ENCODE results near the gene ZDHHC7. TPM values are rescaled to one million over a fixed set of nuclear protein-coding genes. Genes with fewer than 3 reads are reported as not detected.
A peak's percentile ranks its signal among the peaks of the same experiment; 100 is the strongest.

The ZDHHC7 gene
- total and polyA plus RNA-seq, 9 of the 15 experiments (the other 6 are each of a cell fraction or from before 2014, with no cell fraction given): 1.7 to 49.7 (median 37.4) TPM

DNA sequence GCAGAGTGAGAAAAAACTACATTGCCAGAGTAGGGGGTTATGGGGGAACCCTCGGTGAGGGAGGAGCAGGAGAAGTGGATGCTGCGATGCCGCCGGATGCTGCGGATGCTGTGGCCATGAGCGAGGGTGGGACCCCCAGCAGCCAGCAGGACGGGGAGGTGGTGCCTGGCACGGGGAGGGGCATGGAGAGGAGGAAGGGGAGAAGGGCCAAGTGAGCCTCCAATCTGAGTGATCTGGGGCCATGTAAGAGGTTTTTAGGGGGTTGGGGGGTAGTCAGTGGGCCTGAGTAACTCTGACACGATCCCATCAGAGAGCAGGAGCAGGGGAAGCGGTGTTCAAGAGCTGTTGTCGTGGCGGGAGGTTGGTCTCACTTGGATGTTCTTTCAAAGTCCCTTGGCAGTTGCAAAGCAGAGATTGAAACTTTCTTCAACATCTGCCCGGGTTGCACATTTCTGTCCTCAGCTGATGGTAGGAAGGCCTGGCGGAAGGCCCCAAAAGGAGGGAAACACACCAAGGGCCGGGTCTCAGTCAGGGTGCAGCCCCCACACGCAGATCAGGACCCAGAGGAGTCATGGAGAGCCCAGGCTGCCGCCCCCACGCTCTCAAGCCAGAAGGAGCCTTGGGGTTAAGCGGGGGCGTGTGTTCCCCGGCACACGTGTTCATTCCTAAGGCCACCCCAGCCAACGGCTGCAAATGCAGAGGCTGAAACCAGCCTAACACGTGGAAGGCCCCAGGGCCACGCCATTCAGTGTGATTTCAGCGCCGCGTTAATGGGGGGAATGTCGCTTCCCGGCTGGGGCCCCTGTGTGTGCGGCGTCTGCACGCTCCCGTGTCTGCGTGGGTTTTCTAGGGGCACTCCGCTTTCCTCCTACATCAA, 81.7 kb downstream of the ZDHHC7 start (continued):
- TF ChIP-seq ZNF668 (CRISPR knock-in tag; IDR thresholded peaks at IDR 0.05): no peak
- no peak for TF ChIP-seq SAFB (IDR thresholded peaks at IDR 0.05; ENCODE audit: borderline replicate concordance, low read depth, low read length)
- no peak for TF ChIP-seq ZNF24 (IDR thresholded peaks at IDR 0.05)
- TF ChIP-seq EZH2 (IDR thresholded peaks at IDR 0.05; ENCODE audit: borderline replicate concordance, low read depth, low read length): no peak
- no peak for TF ChIP-seq ZNF133 (CRISPR knock-in tag; IDR thresholded peaks at IDR 0.05)
- no peak for TF ChIP-seq POU5F1 (IDR thresholded peaks at IDR 0.05; ENCODE audit: borderline replicate concordance, low read depth, low read length, partially characterized antibody)
- no peak for TF ChIP-seq MYBL2 (IDR thresholded peaks at IDR 0.05; ENCODE audit: low read depth)
- TF ChIP-seq MYBL2 (CRISPR knock-in tag; IDR thresholded peaks at IDR 0.05; ENCODE audit: borderline replicate concordance): peak; percentile 84; the same call in 1 of the 2 replicates
- peak; percentile 74 for TF ChIP-seq ZBTB1 (CRISPR knock-in tag; IDR thresholded peaks at IDR 0.05; ENCODE audit: borderline replicate concordance, low read depth)
- no peak for TF ChIP-seq ZNF174 (CRISPR knock-in tag; IDR thresholded peaks at IDR 0.05)
- TF ChIP-seq MIER1 (IDR thresholded peaks at IDR 0.05; ENCODE audit: low read depth): no peak
- no peak for TF ChIP-seq WHSC1 (IDR thresholded peaks at IDR 0.05; ENCODE audit: low read length)
- peak; percentile 18; the same call in 1 of the 2 replicates for TF ChIP-seq NR2C2 (CRISPR knock-in tag; IDR thresholded peaks at IDR 0.05)
- no peak for TF ChIP-seq NR2C2 (tag; IDR thresholded peaks at IDR 0.05)
- TF ChIP-seq, protein P1, sequence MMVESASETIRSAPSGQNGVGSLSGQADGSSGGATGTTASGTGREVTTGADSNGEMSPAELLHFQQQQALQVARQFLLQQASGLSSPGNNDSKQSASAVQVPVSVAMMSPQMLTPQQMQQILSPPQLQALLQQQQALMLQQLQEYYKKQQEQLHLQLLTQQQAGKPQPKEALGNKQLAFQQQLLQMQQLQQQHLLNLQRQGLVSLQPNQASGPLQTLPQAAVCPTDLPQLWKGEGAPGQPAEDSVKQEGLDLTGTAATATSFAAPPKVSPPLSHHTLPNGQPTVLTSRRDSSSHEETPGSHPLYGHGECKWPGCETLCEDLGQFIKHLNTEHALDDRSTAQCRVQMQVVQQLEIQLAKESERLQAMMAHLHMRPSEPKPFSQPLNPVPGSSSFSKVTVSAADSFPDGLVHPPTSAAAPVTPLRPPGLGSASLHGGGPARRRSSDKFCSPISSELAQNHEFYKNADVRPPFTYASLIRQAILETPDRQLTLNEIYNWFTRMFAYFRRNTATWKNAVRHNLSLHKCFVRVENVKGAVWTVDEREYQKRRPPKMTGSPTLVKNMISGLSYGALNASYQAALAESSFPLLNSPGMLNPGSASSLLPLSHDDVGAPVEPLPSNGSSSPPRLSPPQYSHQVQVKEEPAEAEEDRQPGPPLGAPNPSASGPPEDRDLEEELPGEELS (CRISPR knock-in tag; IDR thresholded peaks at IDR 0.05; ENCODE audit: borderline replicate concordance): peak; percentile 99
- no peak for TF ChIP-seq ZNF253 (CRISPR knock-in tag; conservative IDR thresholded peaks at IDR 0.05)
- TF ChIP-seq ESRRA (IDR thresholded peaks at IDR 0.05; ENCODE audit: borderline replicate concordance, low read depth): no peak
- TF ChIP-seq SP2 (IDR thresholded peaks at IDR 0.05; ENCODE audit: extremely low read depth, low read depth, low read length, poor library complexity, severe bottlenecking): no peak
- no peak for TF ChIP-seq ILF3 (IDR thresholded peaks at IDR 0.05; ENCODE audit: borderline replicate concordance)
- no peak for TF ChIP-seq PHB (CRISPR knock-in tag; IDR thresholded peaks at IDR 0.05)
- TF ChIP-seq ZNF57 (CRISPR knock-in tag; IDR thresholded peaks at IDR 0.05): no peak
- no peak for TF ChIP-seq RBM15 (IDR thresholded peaks at IDR 0.05; ENCODE audit: insufficient read depth, low read length)
- peak; percentile 97 for TF ChIP-seq NR3C1 (CRISPR knock-in tag; IDR thresholded peaks at IDR 0.05)
- TF ChIP-seq, protein P2, sequence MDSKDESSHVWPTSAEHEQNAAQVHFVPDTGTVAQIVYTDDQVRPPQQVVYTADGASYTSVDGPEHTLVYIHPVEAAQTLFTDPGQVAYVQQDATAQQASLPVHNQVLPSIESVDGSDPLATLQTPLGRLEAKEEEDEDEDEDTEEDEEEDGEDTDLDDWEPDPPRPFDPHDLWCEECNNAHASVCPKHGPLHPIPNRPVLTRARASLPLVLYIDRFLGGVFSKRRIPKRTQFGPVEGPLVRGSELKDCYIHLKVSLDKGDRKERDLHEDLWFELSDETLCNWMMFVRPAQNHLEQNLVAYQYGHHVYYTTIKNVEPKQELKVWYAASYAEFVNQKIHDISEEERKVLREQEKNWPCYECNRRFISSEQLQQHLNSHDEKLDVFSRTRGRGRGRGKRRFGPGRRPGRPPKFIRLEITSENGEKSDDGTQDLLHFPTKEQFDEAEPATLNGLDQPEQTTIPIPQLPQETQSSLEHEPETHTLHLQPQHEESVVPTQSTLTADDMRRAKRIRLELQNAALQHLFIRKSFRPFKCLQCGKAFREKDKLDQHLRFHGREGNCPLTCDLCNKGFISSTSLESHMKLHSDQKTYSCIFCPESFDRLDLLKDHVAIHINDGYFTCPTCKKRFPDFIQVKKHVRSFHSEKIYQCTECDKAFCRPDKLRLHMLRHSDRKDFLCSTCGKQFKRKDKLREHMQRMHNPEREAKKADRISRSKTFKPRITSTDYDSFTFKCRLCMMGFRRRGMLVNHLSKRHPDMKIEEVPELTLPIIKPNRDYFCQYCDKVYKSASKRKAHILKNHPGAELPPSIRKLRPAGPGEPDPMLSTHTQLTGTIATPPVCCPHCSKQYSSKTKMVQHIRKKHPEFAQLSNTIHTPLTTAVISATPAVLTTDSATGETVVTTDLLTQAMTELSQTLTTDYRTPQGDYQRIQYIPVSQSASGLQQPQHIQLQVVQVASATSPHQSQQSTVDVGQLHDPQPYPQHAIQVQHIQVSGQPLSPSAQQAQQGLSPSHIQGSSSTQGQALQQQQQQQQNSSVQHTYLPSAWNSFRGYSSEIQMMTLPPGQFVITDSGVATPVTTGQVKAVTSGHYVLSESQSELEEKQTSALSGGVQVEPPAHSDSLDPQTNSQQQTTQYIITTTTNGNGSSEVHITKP (IDR thresholded peaks at IDR 0.05; ENCODE audit: partially characterized antibody): peak; percentile 10

All from K562 (cell line).